Measurements from ENCODE around the gene ZNF473.

DNA sequence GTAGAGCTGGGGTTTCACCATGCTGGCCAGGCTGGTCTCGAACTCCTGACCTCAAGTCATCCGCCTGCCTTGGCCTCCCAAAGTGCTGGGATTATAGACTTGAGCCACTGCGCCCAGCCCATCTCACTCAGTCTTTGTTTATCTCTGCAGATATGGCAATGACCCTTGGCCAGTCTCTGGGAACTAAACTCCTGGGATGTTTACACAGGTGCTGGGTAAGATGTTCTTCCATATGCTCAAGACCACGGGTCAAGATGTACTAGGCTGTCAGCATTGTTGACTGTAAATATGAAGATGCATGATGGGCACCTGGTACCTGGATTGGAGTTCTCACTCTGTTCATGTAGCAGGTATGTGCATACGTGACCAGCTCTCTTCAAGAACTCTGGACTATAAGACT, 35.8 kb downstream of the ZNF473 start:
- TF ChIP-seq CTCF (IDR thresholded peaks at IDR 0.05) (no peak), EZH2 (IDR thresholded peaks at IDR 0.05; ENCODE audit: borderline replicate concordance, insufficient read depth, low read depth, low read length, poor library complexity, severe bottlenecking) (no peak)

Measured in B cell (primary cell).